ENCODE results near the gene CDH24. TPM values are rescaled to one million over a fixed set of nuclear protein-coding genes. Genes with fewer than 3 reads are reported as not detected.

Gene CDH24
- total and polyA plus RNA-seq, 2 of the 8 experiments (the other 6 are each of a cell fraction or from before 2014, with no cell fraction given): 18.1 to 27.6 TPM

- Histone ChIP-seq H3K27me3 (replicated peaks in 1 of 4; ENCODE audit: control insufficient read depth in 3 of 4, extremely low read depth in 1 of 4, insufficient read depth in 3 of 4, low read length in 3 of 4) (no peaks in the 10 kb centered on the region), H4K8ac (ENCODE audit: extremely low read depth, insufficient read depth, low read length) (no peak overlapping the region), H4K91ac (replicated peaks; ENCODE audit: insufficient read length, low read length) (no peak overlapping the region), H3K27ac (ENCODE audit: low read depth, low read length) (peak overlapping the region; percentile 45; the same call in 1 of the 2 replicates), H2BK12ac (ENCODE audit: low read depth, low read length) (no peak overlapping the region), H3K23ac (ENCODE audit: insufficient read length) (no peak overlapping the region), H3K56ac (replicated peaks; ENCODE audit: insufficient read length, low read depth, low read length) (no peak overlapping the region), H3K14ac (ENCODE audit: insufficient read length) (no peak overlapping the region), H3K4me3 (ENCODE audit: extremely low read depth in 1 of 4, insufficient read depth in 2 of 4, low read depth in 3 of 4, low read length in 4 of 4) (no peak overlapping the region), H3K4ac (replicated peaks; ENCODE audit: insufficient read length, low read depth, low read length) (no peak overlapping the region), H3K4me2 (ENCODE audit: insufficient read depth in 1 of 2, low read depth in 2 of 2, low read length in 2 of 2) (no peak overlapping the region), H2BK15ac (ENCODE audit: low read length) (no peak overlapping the region), H3K18ac (ENCODE audit: extremely low read depth, low read length) (no peak overlapping the region), H4K5ac (ENCODE audit: insufficient read length, low read depth, low read length) (no peak overlapping the region), H4K20me1 (replicated peaks in 1 of 2; ENCODE audit: control insufficient read depth in 1 of 2, insufficient read depth in 2 of 2, low read length in 2 of 2) (peaks cover 21 to 24% of the 10 kb centered on the region in 2 experiments), H2AFZ (ENCODE audit: low read length) (no peak overlapping the region), H2BK5ac (ENCODE audit: low read depth, low read length) (no peak overlapping the region), H2BK120ac (replicated peaks; ENCODE audit: low read depth, low read length) (no peak overlapping the region), H3K79me2 (ENCODE audit: control insufficient read depth in 1 of 2, insufficient read depth in 2 of 2, low read length in 2 of 2) (peaks cover 23 to 49% of the 10 kb centered on the region in 2 experiments), H2AK5ac (ENCODE audit: low read depth, low read length) (no peak overlapping the region), H2BK20ac (ENCODE audit: low read length) (no peak overlapping the region), H3K23me2 (ENCODE audit: low read depth, low read length) (peaks cover 10% of the 10 kb centered on the region), H3K79me1 (ENCODE audit: low read depth, low read length) (peaks cover 7% of the 10 kb centered on the region), H3K36me3 (ENCODE audit: control insufficient read depth in 2 of 4, insufficient read depth in 4 of 4, low read length in 3 of 4) (peaks cover 55 to 75% (median 65%) of the 10 kb centered on the region in 4 experiments), H3K4me1 (replicated peaks in 1 of 4; ENCODE audit: control insufficient read depth in 3 of 4, insufficient read depth in 4 of 4, low read length in 3 of 4) (peaks cover 2 to 18% (median 7%) of the 10 kb centered on the region in 4 experiments; a peak in 6 of 7 replicates), H3K9me3 (ENCODE audit: insufficient read depth in 2 of 2, low read depth in 1 of 2, low read length in 1 of 2) (no peaks in the 10 kb centered on the region), H3K9ac (replicated peaks in 1 of 4; ENCODE audit: extremely low read depth in 1 of 4, low read depth in 3 of 4, low read length in 3 of 4) (no peak overlapping the region)
- DNase-seq (ENCODE audit: low read depth in 1 of 2, low spot score in 2 of 2): no peak
- no peak for TF ChIP-seq TEAD4 (IDR thresholded peaks at IDR 0.05; ENCODE audit: low read depth, low read length)
- no peak for TF ChIP-seq POU5F1 (IDR thresholded peaks at IDR 0.05; ENCODE audit: low read depth, low read length)
- TF ChIP-seq POLR2A (IDR thresholded peaks at IDR 0.05; ENCODE audit: control extremely low read depth in 1 of 2, low read depth in 2 of 2, low read length in 2 of 2): peak in 1 of 2 experiments; percentile 47; a peak in 1 of 3 replicates
- no peak for TF ChIP-seq MAFK (IDR thresholded peaks at IDR 0.05; ENCODE audit: low read depth, low read length)
- TF ChIP-seq BRCA1 (IDR thresholded peaks at IDR 0.05; ENCODE audit: low read depth, low read length): no peak
- ChIA-PET CTCF (ENCODE audit: partially characterized antibody) (interaction anchor here (0.7 to 2.9 kb wide), 5 partner anchors 11 to 117 kb away, joined by 3 to 18 read pairs (median 4); no protein-coding TSS in a partner anchor), POLR2A (ENCODE audit: partially characterized antibody) (interaction anchor here (1.0 to 3.3 kb wide), 4 partner anchors 9 to 146 kb away, joined by 3 to 7 read pairs (median 6); partner anchors contain the start of gene CDH24)
- 95% methylated on average over 3 of the region's 3 CpGs; no CpG with 5 or more reads in 1 of the 2 experiments for WGBS, 2 experiments (ENCODE audit: extremely low coverage in 1 of 2, insufficient coverage in 1 of 2, insufficient read length in 1 of 2, insufficient replicate concordance in 2 of 2, low coverage in 1 of 2, low lambda C conversion rate in 2 of 2, missing lambda C conversion rate in 1 of 2)
- no peak for FAIRE-seq
These were observed 9.0 kb upstream of the CDH24 start for GRCh38 chr14:23066368-23066767.

All from H1 (cell line).